Measurements from ENCODE around the gene JPH3. TPM values are rescaled to one million over a fixed set of nuclear protein-coding genes. Genes with fewer than 3 reads are reported as not detected.

Gene JPH3
- polyA plus RNA-seq, 3 donors, result not detected

GRCh38 chr16:87657621-87658192 lies 55.4 kb downstream of the JPH3 start:
- H3K36me3 ChIP-seq (replicated peaks in 1 of 2; ENCODE audit: control insufficient read depth in 1 of 2, insufficient read depth in 2 of 2, low read length in 2 of 2), result no peaks in the 10 kb centered on the region
- intact Hi-C loops (cut with micrococcal nuclease), result no loop called here

GRCh38 chr16:87658564-87659225 lies 56.4 kb downstream of the JPH3 start:
- Mint-ChIP-seq H3K4me1 (peaks cover 4% of the 10 kb centered on the region), H3K4me3 (no peak overlapping the region), H3K27me3 (ENCODE audit: low read depth in 3 of 3) (peaks cover 5 to 9% (median 6%) of the 10 kb centered on the region in 3 donors), H3K27ac (no peak overlapping the region), H3K36me3 (no peaks in the 10 kb centered on the region), H3K9me3 (peaks cover 0 to 10% (median 4%) of the 10 kb centered on the region in 7 donors)
- no peak overlapping the region for H3K4me3 ChIP-seq (replicated peaks in 1 of 3; ENCODE audit: low read depth in 2 of 3, low read length in 3 of 3)
- no peak overlapping the region for H3K9ac ChIP-seq (ENCODE audit: insufficient read depth, low read length, poor library complexity, severe bottlenecking)
- intact Hi-C loops (cut with micrococcal nuclease), result no loop called here
- H4K20me1 ChIP-seq (ENCODE audit: insufficient read depth, low read length), result no peaks in the 10 kb centered on the region
- DNase-seq, result no peak
- no peak overlapping the region for H2AFZ ChIP-seq (ENCODE audit: insufficient read depth, low read depth, low read length, poor library complexity, severe bottlenecking)
- WGBS (ENCODE audit: insufficient coverage), result 64% methylated on average over 11 of the region's 14 CpGs
- peaks cover 0 to 2% of the 10 kb centered on the region in 2 donors for H3K4me1 ChIP-seq (ENCODE audit: control insufficient read depth in 1 of 2, insufficient read depth in 2 of 2, low read length in 2 of 2)
- no peaks in the 10 kb centered on the region for H3K27me3 ChIP-seq (ENCODE audit: control insufficient read depth in 2 of 2, insufficient read depth in 2 of 2, low read length in 2 of 2)
- H3K36me3 ChIP-seq (replicated peaks in 1 of 2; ENCODE audit: control insufficient read depth in 1 of 2, insufficient read depth in 2 of 2, low read length in 2 of 2), result no peaks in the 10 kb centered on the region
- no peaks in the 10 kb centered on the region for H3K9me3 ChIP-seq (replicated peaks in 1 of 2; ENCODE audit: control insufficient read depth in 1 of 2, insufficient read depth in 1 of 2, low read length in 2 of 2)
- H3K27ac ChIP-seq (ENCODE audit: low read depth in 1 of 2, low read length in 2 of 2), result no peak overlapping the region
- no peak overlapping the region for H3K4me2 ChIP-seq (replicated peaks; ENCODE audit: extremely low read depth, low read length, poor library complexity, severe bottlenecking)
- H3K79me2 ChIP-seq (ENCODE audit: insufficient read depth, low read length), result no peaks in the 10 kb centered on the region
- no peak for TF ChIP-seq CTCF (IDR thresholded peaks at IDR 0.05)

More at GRCh38 chr16:87657621-87658192, 55.4 kb downstream of the JPH3 start:
- no peaks in the 10 kb centered on the region for H3K36me3 Mint-ChIP-seq
- H3K27me3 Mint-ChIP-seq (ENCODE audit: low read depth in 3 of 3), result peaks cover 4 to 9% (median 5%) of the 10 kb centered on the region in 3 donors
- 78% methylated on average over 6 of the region's 7 CpGs for WGBS (ENCODE audit: insufficient coverage)
- no peak overlapping the region for H3K4me3 ChIP-seq (replicated peaks in 1 of 3; ENCODE audit: low read depth in 2 of 3, low read length in 3 of 3)
- peaks cover 6% of the 10 kb centered on the region for H3K4me1 Mint-ChIP-seq
- H3K9me3 Mint-ChIP-seq, result peaks cover 0 to 10% (median 4%) of the 10 kb centered on the region in 7 donors
- no peaks in the 10 kb centered on the region for H3K79me2 ChIP-seq (ENCODE audit: insufficient read depth, low read length)
- no peak for TF ChIP-seq CTCF (IDR thresholded peaks at IDR 0.05)
- H3K27me3 ChIP-seq (ENCODE audit: control insufficient read depth in 2 of 2, insufficient read depth in 2 of 2, low read length in 2 of 2), result no peaks in the 10 kb centered on the region
- DNase-seq, result no peak
- no peak overlapping the region for H3K9ac ChIP-seq (ENCODE audit: insufficient read depth, low read length, poor library complexity, severe bottlenecking)
- no peak overlapping the region for H3K27ac ChIP-seq (ENCODE audit: low read depth in 1 of 2, low read length in 2 of 2)
- no peaks in the 10 kb centered on the region for H4K20me1 ChIP-seq (ENCODE audit: insufficient read depth, low read length)
- no peak overlapping the region for H3K4me3 Mint-ChIP-seq
- no peak overlapping the region for H2AFZ ChIP-seq (ENCODE audit: insufficient read depth, low read depth, low read length, poor library complexity, severe bottlenecking)
- no peak overlapping the region for H3K27ac Mint-ChIP-seq
- H3K4me1 ChIP-seq (ENCODE audit: control insufficient read depth in 1 of 2, insufficient read depth in 2 of 2, low read length in 2 of 2), result peaks cover 0 to 2% of the 10 kb centered on the region in 2 donors
- H3K9me3 ChIP-seq (replicated peaks in 1 of 2; ENCODE audit: control insufficient read depth in 1 of 2, insufficient read depth in 1 of 2, low read length in 2 of 2), result no peaks in the 10 kb centered on the region
- no peak overlapping the region for H3K4me2 ChIP-seq (replicated peaks; ENCODE audit: extremely low read depth, low read length, poor library complexity, severe bottlenecking)
